GM23338 (cell line): ENCODE results near the gene TMA7. TPM values are rescaled to one million over a fixed set of nuclear protein-coding genes. Genes with fewer than 3 reads are reported as not detected.

Experiments
- ETS1 ChIP-seq: IDR thresholded peaks from 2 replicates; pipeline ENCODE4 v1.6.1; 2016; ENCODE audit warnings: antibody characterized with exemption
- JUNB ChIP-seq: IDR thresholded peaks from one replicate; pipeline ENCODE4 v1.6.1; 2016; ENCODE audit warnings: antibody characterized with exemption; ENCODE audit not compliant: unreplicated experiment
- NANOG ChIP-seq: IDR thresholded peaks from 2 replicates; pipeline ENCODE4 v1.6.1; 2016; ENCODE audit warnings: antibody characterized with exemption, borderline replicate concordance
- REST ChIP-seq: IDR thresholded peaks from one replicate; pipeline ENCODE4 v1.6.1; 2018; ENCODE audit warnings: antibody characterized with exemption; ENCODE audit not compliant: unreplicated experiment
- polyA plus RNA-seq: library from polyadenylated mRNA; unstranded; fragments of >200 nt; fragmentation: Nextera tagmentation; extraction: Ambion mirVana; gene quantifications from 2 replicates; pipeline ENCODE4 v1.2.1, GENCODE V29; 2016
- total RNA-seq: library from RNA; depleted of rRNA; stranded (reverse); fragments of >200 nt; shearing (Covaris generic); gene quantifications from 2 replicates; pipeline ENCODE4 v1.2.3, GENCODE V29; 2014; rRNA removed

Gene TMA7
- total and polyA plus RNA-seq, 2 experiments from 2014 or later = 419 to 2,089 TPM

- TF ChIP-seq REST (no peak), NANOG (no peak), ETS1 (no peak), JUNB (no peak)
Observed at GRCh38 chr3:48493203-48493501, 53.1 kb downstream of the TMA7 start (continued).

Other genes starting within 250 kb of the TMA7 start
- not detected in 2 replicates for gene CAMP, start 216.8 kb upstream of the TMA7 start, total RNA-seq
- gene CAMP, start 216.8 kb upstream of the TMA7 start, polyA plus RNA-seq = not detected in 2 replicates
- 106 and 115 TPM in 2 replicates for gene ZNF589, start 199.2 kb upstream of the TMA7 start, total RNA-seq
- 32.1 and 36.3 TPM in 2 replicates for gene ZNF589, start 199.2 kb upstream of the TMA7 start, polyA plus RNA-seq
- gene NME6, start 138.9 kb upstream of the TMA7 start, total RNA-seq = 12.4 and 16.4 TPM in 2 replicates
- 11.2 and 11.7 TPM in 2 replicates for gene NME6, start 138.9 kb upstream of the TMA7 start, polyA plus RNA-seq
- gene SPINK8, start 106.6 kb upstream of the TMA7 start, total RNA-seq = not detected in 2 replicates
- not detected in 2 replicates for gene SPINK8, start 106.6 kb upstream of the TMA7 start, polyA plus RNA-seq
- not detected in 2 replicates for gene FBXW12, start 68.0 kb upstream of the TMA7 start, total RNA-seq
- 0.21 and 0.73 TPM in 2 replicates for gene FBXW12, start 68.0 kb upstream of the TMA7 start, polyA plus RNA-seq
- 144 and 164 TPM in 2 replicates for gene PLXNB1, start 10.2 kb upstream of the TMA7 start, total RNA-seq
- 49.0 and 49.3 TPM in 2 replicates for gene PLXNB1, start 10.2 kb upstream of the TMA7 start, polyA plus RNA-seq
- gene CCDC51, start 138 bp upstream of the TMA7 start, total RNA-seq = 24.1 and 28.9 TPM in 2 replicates
- gene CCDC51, start 138 bp upstream of the TMA7 start, polyA plus RNA-seq = 20.8 and 22.2 TPM in 2 replicates
- 17.3 and 17.6 TPM in 2 replicates for gene ATRIP, start 6.5 kb downstream of the TMA7 start, total RNA-seq
- gene ATRIP, start 6.5 kb downstream of the TMA7 start, polyA plus RNA-seq = 5.8 and 6.1 TPM in 2 replicates
- 148 and 166 TPM in 2 replicates for gene SHISA5, start 63.9 kb downstream of the TMA7 start, total RNA-seq
- gene SHISA5, start 63.9 kb downstream of the TMA7 start, polyA plus RNA-seq = 146 and 167 TPM in 2 replicates
- gene PFKFB4, start 116.5 kb downstream of the TMA7 start, total RNA-seq = 15.0 and 22.9 TPM in 2 replicates
- gene PFKFB4, start 116.5 kb downstream of the TMA7 start, polyA plus RNA-seq = 7.6 and 8.6 TPM in 2 replicates
- 0.12 and 0.17 TPM in 2 replicates for gene UCN2, start 123.5 kb downstream of the TMA7 start, total RNA-seq
- not detected in 2 replicates for gene UCN2, start 123.5 kb downstream of the TMA7 start, polyA plus RNA-seq
- gene COL7A1, start 155.1 kb downstream of the TMA7 start, total RNA-seq = 5.2 and 7.9 TPM in 2 replicates
- gene COL7A1, start 155.1 kb downstream of the TMA7 start, polyA plus RNA-seq = 3.0 and 4.0 TPM in 2 replicates
- gene UQCRC1, start 169.4 kb downstream of the TMA7 start, total RNA-seq = 439 and 460 TPM in 2 replicates
- 232 and 256 TPM in 2 replicates for gene UQCRC1, start 169.4 kb downstream of the TMA7 start, polyA plus RNA-seq
- gene TMEM89, start 181.5 kb downstream of the TMA7 start, total RNA-seq = not detected in 2 replicates
- gene TMEM89, start 181.5 kb downstream of the TMA7 start, polyA plus RNA-seq = not detected in 2 replicates
- 79.3 and 96.4 TPM in 2 replicates for gene SLC26A6, start 195.2 kb downstream of the TMA7 start, total RNA-seq
- 29.4 and 34.3 TPM in 2 replicates for gene SLC26A6, start 195.2 kb downstream of the TMA7 start, polyA plus RNA-seq
- gene CELSR3, start 222.6 kb downstream of the TMA7 start, total RNA-seq = 29.2 and 33.3 TPM in 2 replicates
- gene CELSR3, start 222.6 kb downstream of the TMA7 start, polyA plus RNA-seq = 7.5 and 8.3 TPM in 2 replicates
- 43.1 and 45.1 TPM in 2 replicates for gene NCKIPSD, start 245.7 kb downstream of the TMA7 start, total RNA-seq
- gene NCKIPSD, start 245.7 kb downstream of the TMA7 start, polyA plus RNA-seq = 14.8 and 15.1 TPM in 2 replicates